Neutrophil (primary cell): ENCODE data around the gene HIPK2.
A peak's percentile ranks its signal among the peaks of the same experiment; 100 is the strongest.

Experiments
- H3K27ac ChIP-seq: fragments of 200-600 bp; sonication (generic); 2 replicates; pipeline ENCODE4 v1.5.1; 2016; ENCODE audit warnings: mild to moderate bottlenecking, moderate library complexity
- H3K27me3 ChIP-seq: fragments of 200-600 bp; sonication (generic); 2 replicates; pipeline ENCODE4 v1.6.0; 2016; ENCODE audit warnings: mild to moderate bottlenecking
- H3K36me3 ChIP-seq: fragments of 200-600 bp; sonication (generic); 2 replicates; pipeline ENCODE4 v1.5.1; 2017
- H3K4me1 ChIP-seq, 2 experiments: fragments of 200-600 bp in 1 of 2; sonication (generic) in 1 of 2; 1 replicate in 1 of 2; 2 replicates in 1 of 2; pipeline versions ENCODE4 v1.5.1 to v1.6.1; 2013 to 2016; ENCODE audit warnings: low read depth in 1 of 2, low read length in 1 of 2, mild to moderate bottlenecking in 1 of 2, moderate library complexity in 1 of 2; ENCODE audit not compliant: control insufficient read depth in 1 of 2, insufficient read depth in 1 of 2
- H3K4me3 ChIP-seq, 2 experiments: fragments of 200-600 bp in 1 of 2; sonication (generic) in 1 of 2; 1 replicate in 1 of 2; 2 replicates in 1 of 2; pipeline ENCODE4 v1.5.1; 2013 to 2016; ENCODE audit warnings: low read depth in 1 of 2, low read length in 1 of 2, mild to moderate bottlenecking in 1 of 2, moderate library complexity in 1 of 2
- H3K9me3 ChIP-seq: fragments of 200-600 bp; sonication (generic); 2 replicates; pipeline ENCODE4 v1.5.1; 2016
- CTCF ChIP-seq: fragments of 200-600 bp; sonication (generic); IDR thresholded peaks from 2 replicates; pipeline ENCODE4 v1.5.1; 2016; ENCODE audit warnings: antibody characterized with exemption

The HIPK2 gene

GRCh38 chr7:139630643-139631519 lies 146.9 kb downstream of the HIPK2 start:
- Histone ChIP-seq H3K9me3 (no peaks in the 10 kb centered on the region), H3K36me3 (peaks cover 67% of the 10 kb centered on the region), H3K27ac (no peak overlapping the region), H3K4me1 (peaks cover 27 to 36% of the 10 kb centered on the region in 2 experiments), H3K4me3 (no peak overlapping the region), H3K27me3 (no peaks in the 10 kb centered on the region)
- TF ChIP-seq CTCF = no peak

GRCh38 chr7:139629392-139630082 lies 148.3 kb downstream of the HIPK2 start:
- TF ChIP-seq CTCF = no peak
- H3K4me1 ChIP-seq = peaks cover 27 to 36% of the 10 kb centered on the region in 2 experiments
- H3K27me3 ChIP-seq = no peaks in the 10 kb centered on the region
- no peaks in the 10 kb centered on the region for H3K9me3 ChIP-seq
- H3K36me3 ChIP-seq = peaks cover 80% of the 10 kb centered on the region
- H3K4me3 ChIP-seq = no peak overlapping the region
- H3K27ac ChIP-seq = no peak overlapping the region

GRCh38 chr7:139627831-139628230 lies 150.0 kb downstream of the HIPK2 start:
- peaks cover 27 to 36% of the 10 kb centered on the region in 2 experiments for H3K4me1 ChIP-seq
- H3K27me3 ChIP-seq = no peaks in the 10 kb centered on the region
- H3K36me3 ChIP-seq = peaks cover 89% of the 10 kb centered on the region
- peak overlapping the region; percentile 52 for H3K27ac ChIP-seq
- no peak for TF ChIP-seq CTCF
- H3K9me3 ChIP-seq = no peaks in the 10 kb centered on the region
- H3K4me3 ChIP-seq = no peak overlapping the region

- Histone ChIP-seq H3K27me3 (no peaks in the 10 kb centered on the region), H3K36me3 (peaks cover 94% of the 10 kb centered on the region), H3K4me1 (peaks cover 27 to 36% of the 10 kb centered on the region in 2 experiments), H3K4me3 (no peak overlapping the region), H3K27ac (peak overlapping the region; percentile 52), H3K9me3 (no peaks in the 10 kb centered on the region)
- no peak for TF ChIP-seq CTCF
Measured at GRCh38 chr7:139626817-139627216, 151.0 kb downstream of the HIPK2 start.

GRCh38 chr7:139623518-139623917 lies 154.3 kb downstream of the HIPK2 start:
- TF ChIP-seq CTCF = no peak
- peaks cover 21 to 23% of the 10 kb centered on the region in 2 experiments for H3K4me1 ChIP-seq
- no peak overlapping the region for H3K27ac ChIP-seq
- no peaks in the 10 kb centered on the region for H3K27me3 ChIP-seq
- H3K36me3 ChIP-seq = peaks cover 92% of the 10 kb centered on the region
- H3K4me3 ChIP-seq = no peak overlapping the region
- no peaks in the 10 kb centered on the region for H3K9me3 ChIP-seq
